ENCODE measurements around the gene LRFN5. TPM values are rescaled to one million over a fixed set of nuclear protein-coding genes. Genes with fewer than 3 reads are reported as not detected.

LRFN5 gene
- total RNA-seq, 1 donor from 2014 or later = 1.0 TPM

DNA sequence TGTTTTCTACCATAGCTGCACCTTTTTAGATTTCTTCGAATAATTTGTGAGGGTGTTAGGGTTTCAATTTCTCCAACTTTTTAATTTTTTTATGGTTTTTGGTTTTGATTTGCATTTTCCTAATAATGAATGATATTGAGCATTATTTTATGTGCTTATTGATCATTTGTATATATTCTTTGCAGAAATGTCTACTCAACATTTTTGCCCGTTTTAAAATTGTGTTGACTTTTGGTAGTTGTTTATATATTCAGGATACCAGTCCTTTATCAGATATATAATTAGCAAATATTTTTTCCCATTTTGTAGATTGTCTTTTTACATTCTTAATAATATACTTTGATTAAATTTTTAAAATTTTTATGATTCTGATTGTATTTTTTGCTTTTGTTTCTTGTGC lies 306.7 kb downstream of the LRFN5 start:
- H3K36me3 ChIP-seq = no peaks in the 10 kb centered on the region
- H3K9me3 ChIP-seq = no peaks in the 10 kb centered on the region
- DNase-seq = no peak
- no peak for TF ChIP-seq CTCF (IDR thresholded peaks at IDR 0.05)
- intact Hi-C loops (cut with DNase I) = no loop called here
- ATAC-seq = no peak
- H3K27me3 ChIP-seq = no peaks in the 10 kb centered on the region
- H3K27ac ChIP-seq = no peak overlapping the region
- no peak overlapping the region for H3K4me3 ChIP-seq
- no peaks in the 10 kb centered on the region for H3K4me1 ChIP-seq

DNA sequence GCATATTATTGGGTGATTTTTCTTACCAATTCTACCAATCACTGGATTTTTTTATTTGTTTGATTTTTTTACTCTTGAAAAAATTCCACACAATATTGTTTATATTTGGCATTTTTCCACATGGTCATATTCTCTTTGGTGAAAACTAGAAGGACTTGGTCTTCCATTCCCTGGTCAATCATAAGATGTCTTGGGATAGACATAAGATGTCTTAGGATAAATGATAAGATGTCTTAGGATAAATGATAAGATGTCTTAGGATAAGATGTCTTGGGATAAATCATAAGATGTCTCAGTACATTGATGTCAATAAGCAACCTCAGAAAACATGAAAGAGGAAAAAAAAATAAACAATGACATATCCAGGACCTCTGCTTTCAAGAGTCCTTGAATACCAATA lies 309.1 kb downstream of the LRFN5 start:
- DNase-seq (no peak), ATAC-seq (no peak)
- Histone ChIP-seq H3K4me3 (no peak overlapping the region), H3K36me3 (no peaks in the 10 kb centered on the region), H3K27ac (no peak overlapping the region), H3K9me3 (no peaks in the 10 kb centered on the region), H3K4me1 (no peaks in the 10 kb centered on the region), H3K27me3 (no peaks in the 10 kb centered on the region)
- TF ChIP-seq CTCF (IDR thresholded peaks at IDR 0.05) = no peak
- intact Hi-C loops (cut with DNase I) = no loop called here

- H3K4me1 ChIP-seq = no peaks in the 10 kb centered on the region
- no peak for ATAC-seq
- no peak for TF ChIP-seq CTCF (IDR thresholded peaks at IDR 0.05)
- intact Hi-C loops (cut with DNase I) = no loop called here
- H3K9me3 ChIP-seq = no peaks in the 10 kb centered on the region
- no peaks in the 10 kb centered on the region for H3K27me3 ChIP-seq
- no peak overlapping the region for H3K27ac ChIP-seq
- H3K4me3 ChIP-seq = no peak overlapping the region
- no peak for DNase-seq
- H3K36me3 ChIP-seq = no peaks in the 10 kb centered on the region
These were observed 309.6 kb downstream of the LRFN5 start for GRCh38 chr14:41916313-41916712.

- Histone ChIP-seq H3K4me1 (no peaks in the 10 kb centered on the region), H3K27ac (no peak overlapping the region), H3K4me3 (no peak overlapping the region), H3K36me3 (no peaks in the 10 kb centered on the region), H3K9me3 (no peaks in the 10 kb centered on the region), H3K27me3 (no peaks in the 10 kb centered on the region)
- TF ChIP-seq CTCF (IDR thresholded peaks at IDR 0.05) = no peak
- ATAC-seq (no peak), DNase-seq (no peak)
- intact Hi-C loops (cut with DNase I) = no loop called here
These were observed 318.7 kb downstream of the LRFN5 start for GRCh38 chr14:41925409-41925808.

DNA sequence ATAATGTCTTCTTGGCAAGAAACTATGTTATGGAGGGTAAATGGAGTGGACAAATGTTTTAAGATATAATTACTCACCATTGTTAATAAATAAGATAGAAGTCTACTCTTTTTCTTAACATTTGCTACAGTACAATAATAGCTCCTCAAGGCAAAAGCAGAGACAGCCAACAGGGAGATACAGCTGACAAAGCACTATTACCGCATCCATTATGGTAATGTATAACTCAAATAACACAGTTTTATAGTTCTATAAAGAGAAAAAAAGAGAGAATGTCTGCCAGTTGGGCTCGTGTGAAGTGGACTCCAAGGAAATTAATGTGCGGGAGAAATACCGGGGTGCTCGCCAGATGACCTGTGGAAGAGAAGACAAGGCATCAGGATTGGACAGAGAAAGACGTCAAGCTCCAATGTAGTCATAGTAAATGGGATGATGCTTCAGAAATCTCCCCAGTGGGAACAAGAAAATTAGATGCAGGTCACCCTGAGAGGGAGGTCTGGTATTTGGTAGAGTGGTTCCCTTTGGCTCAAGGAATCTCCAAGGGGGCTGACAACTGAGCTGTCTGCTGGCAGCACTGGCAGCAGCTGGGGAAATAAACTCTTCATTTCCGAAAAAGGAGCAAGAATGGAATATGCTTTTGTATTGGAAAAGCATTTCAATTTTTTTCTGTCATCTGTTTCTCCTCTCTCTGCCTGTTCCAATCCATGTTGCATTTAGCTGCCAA lies 343.9 kb downstream of the LRFN5 start:
- DNase-seq = no peak
- H3K4me1 ChIP-seq = no peaks in the 10 kb centered on the region
- H3K36me3 ChIP-seq = no peaks in the 10 kb centered on the region
- intact Hi-C loops (cut with DNase I) = no loop called here
- H3K9me3 ChIP-seq = no peaks in the 10 kb centered on the region
- no peaks in the 10 kb centered on the region for H3K27me3 ChIP-seq
- ATAC-seq = no peak
- H3K27ac ChIP-seq = no peak overlapping the region
- H3K4me3 ChIP-seq = no peak overlapping the region
- no peak for TF ChIP-seq CTCF (IDR thresholded peaks at IDR 0.05)
